ENCODE measurements around the gene CD79A. TPM values are rescaled to one million over a fixed set of nuclear protein-coding genes. Genes with fewer than 3 reads are reported as not detected.

The CD79A gene
- total RNA-seq, 1 donor from 2014 or later: 2.0 TPM

DNA sequence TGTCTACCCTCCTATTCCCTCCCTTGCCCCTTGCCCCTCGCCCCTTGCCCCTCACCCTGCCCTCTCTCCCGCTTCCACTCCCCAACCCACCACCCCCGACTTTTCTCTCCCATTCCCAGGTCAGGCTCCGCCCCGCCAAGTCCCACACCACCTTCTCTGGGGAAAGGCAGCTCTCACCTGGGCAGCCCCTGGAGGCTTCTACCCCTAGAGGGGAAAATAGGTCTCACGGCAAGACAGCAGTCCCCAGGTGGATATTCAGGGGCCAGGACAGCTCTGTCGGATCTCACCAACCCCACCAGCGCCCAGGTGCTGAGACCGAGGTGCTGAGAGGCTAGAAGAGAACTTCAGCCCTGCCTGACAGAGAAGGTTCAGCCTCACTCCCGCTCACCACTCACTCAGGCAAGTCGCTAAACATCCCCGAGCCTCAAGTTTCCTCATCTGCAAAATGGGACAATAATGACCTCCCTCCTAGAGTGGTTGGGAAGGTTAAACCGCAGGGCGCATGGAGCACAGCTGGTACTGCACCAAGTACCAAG lies 52.5 kb downstream of the CD79A start:
- no peak for DNase-seq (ENCODE audit: low read depth)

GRCh38 chr19:41930322-41930722 lies 53.2 kb downstream of the CD79A start:
- no peak for DNase-seq (ENCODE audit: low read depth)

Small RNA genes lying within 50 kb of the gene (microRNA-seq; reads per million reads assigned to microRNA genes)
- not detected for gene MIR6797

Other genes starting within 250 kb of the CD79A start
- gene CEACAM7, start 189.0 kb upstream of the CD79A start, total RNA-seq: not detected in 2 replicates
- not detected in 2 replicates for gene CEACAM5, start 168.7 kb upstream of the CD79A start, total RNA-seq
- gene CEACAM6, start 121.7 kb upstream of the CD79A start, total RNA-seq: not detected in 2 replicates
- gene CEACAM3, start 80.7 kb upstream of the CD79A start, total RNA-seq: not detected in 2 replicates
- gene LYPD4, start 32.6 kb upstream of the CD79A start, total RNA-seq: not detected in 2 replicates
- not detected in 2 replicates for gene DMRTC2, start 32.2 kb upstream of the CD79A start, total RNA-seq
- 323 and 368 TPM in 2 replicates for gene RPS19, start 17.0 kb upstream of the CD79A start, total RNA-seq
- 24.2 and 25.5 TPM in 2 replicates for gene ARHGEF1, start 5.9 kb downstream of the CD79A start, total RNA-seq
- gene ERFL, start 51.2 kb downstream of the CD79A start, total RNA-seq: not detected in 2 replicates
- 116 and 117 TPM in 2 replicates for gene RABAC1, start 82.0 kb downstream of the CD79A start, total RNA-seq
- gene ATP1A3, start 117.0 kb downstream of the CD79A start, total RNA-seq: 0.26 and 0.56 TPM in 2 replicates
- gene GRIK5, start 192.9 kb downstream of the CD79A start, total RNA-seq: 0.13 TPM in 1 of 2 replicates, not detected in the other
- 18.6 and 20.1 TPM in 2 replicates for gene ZNF574, start 198.9 kb downstream of the CD79A start, total RNA-seq

All from myocyte (in vitro differentiated cells).